NCI-H187 treated with DMSO at 0.1 percent for 48 hours (cell line): Measurements from ENCODE around the gene TMPRSS9.
"Not testable (repeated sequence)": the region's sequence is repeated elsewhere in the genome, so short reads cannot be mapped to it uniquely, and the experiment has no call there.

Experiments
- DNase-seq: peaks from one replicate; lab custom pipeline; 2025; lab: John Stamatoyannopoulos, UW

The TMPRSS9 gene

DNA sequence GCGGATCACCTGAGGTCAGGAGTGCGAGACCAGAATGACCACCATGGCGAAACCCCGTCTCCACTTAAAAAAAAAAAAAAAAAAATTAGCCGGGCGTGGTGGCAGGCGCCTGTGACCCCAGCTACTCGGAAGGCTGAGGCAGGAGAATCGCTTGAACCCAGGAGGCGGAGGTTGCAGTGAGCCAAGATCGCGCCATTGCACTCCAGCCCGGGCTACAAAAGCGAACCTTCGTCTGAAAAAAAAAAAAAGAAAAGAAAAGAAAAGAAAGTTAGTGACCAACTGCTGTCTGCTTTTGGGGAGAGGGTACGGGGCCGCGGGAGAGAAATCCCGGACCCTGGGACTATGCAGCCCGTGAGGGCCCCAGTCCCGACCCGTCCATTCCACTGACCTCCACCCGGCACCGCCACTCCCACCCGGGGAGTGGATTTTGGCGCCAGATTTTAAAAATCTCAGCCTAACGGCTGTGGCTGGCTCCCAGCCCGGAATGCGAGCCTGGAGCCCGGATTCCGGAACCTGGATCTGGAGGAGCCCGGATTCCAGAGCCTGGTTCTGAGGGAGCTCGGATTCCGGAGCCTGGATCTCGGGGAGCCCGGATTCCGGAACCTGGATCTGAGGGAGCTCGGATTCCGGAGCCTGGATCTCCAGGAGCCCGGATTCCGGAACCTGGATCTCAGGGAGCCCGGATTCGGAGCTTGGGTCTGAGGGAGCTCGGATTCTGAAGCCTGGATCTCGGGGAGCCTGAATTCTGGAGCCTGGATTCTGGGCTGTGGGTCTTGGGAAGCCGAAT lies 102.8 kb downstream of the TMPRSS9 start:
- DNase-seq: peak; percentile 15

DNA sequence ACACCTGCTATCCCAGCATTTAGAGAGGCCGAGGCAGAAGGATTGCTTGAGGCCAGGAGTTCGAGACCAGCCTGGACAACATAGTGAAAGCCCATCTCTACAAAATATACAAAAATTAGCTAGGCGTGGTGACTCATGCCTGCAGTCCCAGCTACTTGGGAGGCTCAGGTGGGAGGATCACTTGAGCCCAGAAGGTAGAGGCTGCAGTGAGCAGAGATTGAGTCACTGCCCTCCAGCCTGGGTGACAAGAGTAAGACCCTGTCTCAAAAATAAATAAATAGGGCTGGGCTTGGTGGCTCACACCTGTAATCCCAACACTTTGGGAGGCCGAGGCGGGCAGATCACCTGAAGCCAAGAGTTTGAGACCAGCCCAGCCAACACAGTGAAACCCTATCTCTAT lies 103.6 kb downstream of the TMPRSS9 start:
- DNase-seq: not testable (repeated sequence)

DNA sequence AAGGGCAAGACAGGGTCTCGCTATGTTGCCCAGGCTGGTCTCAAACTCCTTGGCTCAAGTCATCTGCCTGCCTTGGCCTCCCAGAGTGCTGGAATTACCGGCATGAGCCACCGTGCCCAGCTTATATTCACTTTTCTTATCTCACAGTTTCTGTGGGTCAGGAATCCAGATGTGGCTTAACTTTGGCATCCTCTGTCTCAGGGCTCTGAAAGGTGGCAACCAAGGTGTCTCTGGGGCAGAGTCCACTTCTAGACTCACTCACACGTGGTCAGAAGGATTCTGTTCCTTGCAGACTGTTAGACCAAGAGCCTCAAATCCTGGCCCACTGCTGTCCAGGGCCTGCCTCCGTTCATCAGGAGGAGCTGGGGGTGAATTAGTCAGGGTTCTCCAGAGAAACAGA lies 104.3 kb downstream of the TMPRSS9 start:
- DNase-seq: no peak

DNA sequence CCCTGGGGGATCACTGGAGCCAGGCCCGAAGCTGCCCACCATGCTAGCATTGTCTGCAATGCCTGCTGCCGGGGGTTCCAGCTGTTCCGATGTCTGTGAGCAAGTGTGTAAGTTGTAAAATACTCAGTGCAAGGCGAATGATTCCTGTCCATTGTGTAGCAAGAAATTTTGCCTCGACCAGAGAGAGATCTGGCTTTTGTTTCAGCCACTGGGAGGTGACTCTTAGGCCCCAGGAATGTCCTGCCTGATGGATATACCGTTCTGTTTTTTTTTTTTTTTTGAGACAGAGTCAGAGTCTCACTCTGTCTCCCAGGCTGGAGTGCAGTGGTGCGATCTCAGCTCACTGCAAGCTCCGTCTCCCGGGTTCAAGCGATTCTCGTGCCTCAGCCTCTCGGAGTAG lies 108.5 kb downstream of the TMPRSS9 start:
- no peak for DNase-seq

DNA sequence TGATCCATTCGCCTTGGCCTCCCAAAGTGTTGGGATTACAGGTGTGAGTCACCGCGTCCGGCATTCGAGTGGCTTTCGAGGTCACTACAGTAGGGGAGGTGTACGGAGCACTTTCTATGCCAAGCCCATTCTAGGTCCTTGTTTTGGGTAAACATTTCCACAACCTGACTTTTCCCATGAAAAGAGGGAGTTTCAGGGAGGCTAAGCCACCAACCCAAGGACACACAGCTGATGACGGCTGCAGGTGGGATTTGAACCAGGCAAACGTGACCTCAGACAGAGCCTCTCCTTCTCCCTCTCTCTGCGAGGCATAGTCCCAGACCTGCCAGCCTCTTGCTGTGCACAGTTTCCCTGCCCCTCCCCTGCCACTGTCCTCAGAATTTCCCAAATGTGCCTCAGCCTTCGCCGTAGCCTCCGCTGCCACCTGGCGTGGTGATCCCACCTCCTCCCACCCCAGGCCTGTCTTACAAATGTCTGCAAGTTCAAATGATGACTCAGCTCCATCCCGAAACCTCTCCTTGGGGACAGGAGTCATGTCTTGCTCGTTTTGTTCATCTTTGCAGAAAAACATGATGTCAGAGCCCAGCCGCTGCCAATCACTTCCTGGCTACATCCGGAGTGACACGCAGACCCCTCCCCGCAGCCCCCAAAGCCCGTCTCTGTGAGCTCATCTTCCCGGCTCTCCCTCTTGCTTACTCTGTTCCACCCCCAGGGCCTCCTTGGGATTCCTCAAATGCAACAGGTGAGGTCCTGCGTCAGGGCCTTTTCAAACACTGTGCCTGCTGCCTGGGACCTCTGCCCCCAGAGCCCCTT lies 109.2 kb downstream of the TMPRSS9 start:
- DNase-seq: no peak

DNA sequence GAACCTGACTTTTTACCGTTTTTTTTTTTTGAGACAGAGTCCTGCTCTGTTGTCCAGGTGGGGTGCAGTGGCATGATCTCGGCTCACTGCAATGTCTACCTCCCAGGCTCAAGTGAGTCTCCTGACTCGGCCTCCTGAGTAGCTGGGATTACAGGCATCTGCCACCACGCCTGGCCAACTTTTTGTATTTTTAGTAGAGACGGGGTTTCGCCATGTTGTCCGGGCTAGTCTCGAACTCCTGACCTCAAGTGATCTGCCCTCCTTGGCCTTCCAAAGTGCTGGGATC lies 109.8 kb downstream of the TMPRSS9 start:
- DNase-seq: not testable (repeated sequence)

DNA sequence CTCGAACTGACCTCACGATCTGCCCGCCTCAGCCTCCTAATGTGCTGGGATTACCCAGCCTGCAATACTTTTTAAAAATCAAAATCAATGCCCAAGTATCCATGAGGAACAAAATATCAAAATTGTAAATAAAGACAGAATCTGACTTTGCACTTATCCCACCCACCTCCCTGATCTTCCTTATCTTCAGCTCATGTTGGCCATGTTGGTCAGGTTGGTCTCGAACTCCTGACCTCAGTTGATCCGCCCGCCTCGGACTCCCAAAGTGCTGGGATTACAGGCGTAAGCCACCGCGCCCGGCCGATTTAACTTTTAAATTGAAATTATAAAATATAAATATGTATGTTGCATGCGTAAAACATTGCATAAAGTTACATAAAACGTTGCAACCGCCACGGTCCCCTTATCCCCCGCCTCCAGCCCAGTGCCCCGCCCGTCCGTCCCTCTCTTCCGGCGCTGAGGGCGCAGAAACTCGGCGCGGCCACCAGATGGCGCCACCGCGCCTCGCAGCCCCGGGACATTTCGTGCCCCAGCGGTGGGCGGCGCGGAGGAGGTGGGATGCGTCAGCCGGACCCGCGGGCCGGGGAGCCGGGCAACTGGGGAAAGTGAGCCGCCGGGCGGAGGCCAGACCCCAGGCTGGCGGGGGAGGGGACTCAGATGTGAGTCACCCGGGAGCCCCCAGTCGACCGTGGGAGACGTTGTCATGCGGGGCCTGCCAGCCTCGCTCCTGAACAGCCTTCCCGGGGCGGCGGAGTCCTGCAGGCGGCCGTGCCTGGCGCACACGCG lies 114.4 kb downstream of the TMPRSS9 start:
- peak; percentile 14 for DNase-seq

DNA sequence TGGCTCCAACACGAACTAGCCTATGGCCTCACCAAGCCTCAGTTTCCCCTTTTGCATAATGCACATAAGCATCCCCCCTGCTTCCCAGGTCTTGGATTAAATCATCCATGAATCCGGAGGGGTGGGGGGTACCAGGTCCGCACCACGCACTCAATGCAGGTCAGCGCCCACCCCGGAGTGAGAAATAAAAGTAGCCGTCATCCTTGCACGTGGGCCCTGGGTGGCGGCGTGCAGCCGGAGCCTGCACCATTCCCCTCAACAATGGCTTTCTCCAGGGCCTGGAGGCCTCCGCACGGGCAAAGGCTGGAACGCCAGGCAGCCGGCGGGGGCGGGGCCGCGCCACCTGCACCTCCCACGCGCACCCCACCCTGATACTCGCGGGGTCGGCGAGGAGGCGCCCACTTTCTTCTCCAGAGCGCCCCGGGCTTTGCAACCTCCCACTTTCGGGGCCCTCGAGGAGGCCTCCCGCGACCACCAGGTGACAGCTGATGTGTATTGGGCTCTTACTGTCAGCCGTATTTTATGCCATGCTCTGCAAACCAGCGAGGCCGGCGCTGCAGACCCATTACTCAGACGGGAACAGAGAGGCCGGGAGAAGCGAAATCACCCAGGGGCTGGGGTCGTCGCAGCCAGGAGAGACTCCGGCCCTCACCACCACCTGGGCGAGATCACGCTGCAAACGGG lies 115.1 kb downstream of the TMPRSS9 start:
- DNase-seq: no peak
